Right renal pelvis (tissue), 4 donors: Measurements from ENCODE around the gene FMN2. TPM values are rescaled to one million over a fixed set of nuclear protein-coding genes. Genes with fewer than 3 reads are reported as not detected.
"Not testable (repeated sequence)": the region's sequence is repeated elsewhere in the genome, so short reads cannot be mapped to it uniquely, and the experiment has no call there.

ENCODE experiments used
- DNase-seq, 4 donors: peaks; one replicate each; pipeline ENCODE4 v3.0.0-alpha.2; 2013; ENCODE audit warnings: low read depth in 4 of 4, low spot score in 3 of 4, missing footprints in 1 of 4
- polyA plus RNA-seq, 4 donors: library from polyadenylated mRNA; unstranded; fragments of 120-200 nt; gene quantifications; one replicate each; pipeline ENCODE4 v1.2.1, GENCODE V29; 2013; ENCODE audit not compliant: insufficient read length in 4 of 4

Gene FMN2
- polyA plus RNA-seq, 4 donors: 5.3 to 9.3 (median 8.0) TPM

DNA sequence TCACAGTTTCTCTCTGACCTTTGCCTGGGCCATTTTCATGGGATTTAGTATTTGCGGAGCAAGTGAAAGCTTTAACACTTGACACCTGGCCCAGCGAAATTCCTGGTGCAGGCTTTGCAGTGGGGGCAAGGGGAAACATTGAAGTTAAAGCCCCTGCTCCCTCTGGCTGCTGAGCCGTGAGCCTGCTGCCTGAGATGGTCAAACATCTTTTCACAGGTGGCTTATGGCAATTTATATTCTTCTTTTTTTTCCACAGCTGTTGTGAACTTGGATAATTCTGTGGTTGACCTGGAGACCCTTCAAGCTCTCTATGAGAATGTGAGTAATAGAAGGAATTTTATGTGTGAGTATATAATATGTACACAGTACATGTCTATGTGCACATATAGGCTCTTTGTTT, 202.9 kb downstream of the FMN2 start:
- no peak for DNase-seq

GRCh38 chr1:240295811-240296210, 204.1 kb downstream of the FMN2 start:
- DNase-seq: no peak

GRCh38 chr1:240304466-240304865, 212.8 kb downstream of the FMN2 start:
- DNase-seq: no peak

- DNase-seq: no peak
Measured at GRCh38 chr1:240306673-240307072, 215.0 kb downstream of the FMN2 start.

DNA sequence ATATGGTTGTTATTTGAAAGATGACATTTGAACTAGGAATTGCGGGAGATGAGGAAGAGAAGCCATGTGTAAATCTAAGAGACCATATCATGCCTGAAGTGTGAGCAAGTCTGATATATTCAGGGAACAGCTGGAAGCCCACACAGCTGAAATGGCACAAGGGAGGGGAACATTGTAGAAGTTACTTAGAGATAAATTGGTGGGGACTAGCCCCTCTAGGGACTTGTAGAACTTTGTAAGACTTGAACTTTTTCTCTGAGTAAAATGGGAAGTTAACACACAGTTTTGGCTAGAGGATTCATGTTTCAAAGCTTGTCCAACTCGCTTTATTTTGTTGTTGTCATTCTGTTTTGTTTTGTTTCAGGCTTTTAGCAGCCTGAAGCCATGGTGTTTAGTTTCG, 216.4 kb downstream of the FMN2 start:
- DNase-seq: no peak

- DNase-seq: no peak
Measured at GRCh38 chr1:240309769-240310168, 218.1 kb downstream of the FMN2 start.

DNA sequence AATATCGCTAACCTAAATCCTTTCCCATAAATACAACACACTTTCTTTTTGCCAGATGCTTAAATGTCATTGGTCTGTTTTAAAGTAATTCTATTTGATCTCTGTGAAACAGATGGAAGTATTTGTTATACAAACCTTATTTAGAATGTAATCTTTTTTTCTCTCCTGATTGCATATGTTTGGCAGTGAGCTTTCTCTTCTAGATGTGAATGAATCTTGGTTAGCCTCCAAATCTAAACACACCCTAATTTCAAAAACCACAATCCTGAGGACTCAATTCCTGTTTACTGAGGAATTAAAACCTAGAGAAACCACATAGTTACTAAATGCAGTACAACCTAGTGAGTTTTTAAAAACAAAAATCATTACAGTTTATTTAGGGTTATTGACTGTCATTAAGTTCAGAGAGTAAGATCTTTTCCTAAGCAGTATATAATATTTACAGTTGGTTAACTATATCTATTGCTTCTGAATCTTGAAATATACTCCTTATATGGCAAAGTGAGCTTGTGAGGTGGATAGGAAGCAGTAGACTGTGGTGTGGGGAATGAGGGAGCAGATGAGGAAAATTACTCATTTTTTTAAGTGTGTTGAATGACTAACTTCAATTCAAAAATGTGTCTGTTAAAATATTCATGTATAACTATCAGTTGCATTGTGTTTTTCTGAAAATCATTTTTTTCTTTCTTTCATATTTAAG, 218.7 kb downstream of the FMN2 start:
- DNase-seq: no peak

- no peak for DNase-seq
Measured at GRCh38 chr1:240312872-240313271, 221.2 kb downstream of the FMN2 start.

GRCh38 chr1:240314845-240315801, 223.4 kb downstream of the FMN2 start:
- no peak for DNase-seq

GRCh38 chr1:240319998-240320397, 228.3 kb downstream of the FMN2 start:
- DNase-seq: no peak

DNA sequence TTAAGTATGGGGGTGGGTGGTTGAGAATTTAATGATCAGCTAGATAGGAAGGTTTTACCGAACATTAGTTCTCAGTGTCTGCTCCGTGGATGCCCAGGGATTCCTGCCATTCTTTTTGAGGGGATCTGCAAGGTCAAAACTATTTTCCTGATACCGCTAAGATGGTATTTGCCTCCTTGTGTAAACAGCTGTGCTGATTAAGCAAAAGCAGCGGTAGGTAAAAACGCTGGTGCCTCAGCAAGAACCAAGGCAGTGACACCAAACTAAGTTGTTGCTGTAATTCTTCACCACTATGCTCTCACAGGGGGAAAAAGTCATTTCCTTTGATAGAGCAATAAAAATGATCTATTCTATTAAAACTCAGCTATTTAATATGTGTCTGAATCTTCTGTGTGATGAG, 229.0 kb downstream of the FMN2 start:
- DNase-seq: no peak

- DNase-seq: no peak
Measured at GRCh38 chr1:240322943-240323342, 231.3 kb downstream of the FMN2 start.

DNA sequence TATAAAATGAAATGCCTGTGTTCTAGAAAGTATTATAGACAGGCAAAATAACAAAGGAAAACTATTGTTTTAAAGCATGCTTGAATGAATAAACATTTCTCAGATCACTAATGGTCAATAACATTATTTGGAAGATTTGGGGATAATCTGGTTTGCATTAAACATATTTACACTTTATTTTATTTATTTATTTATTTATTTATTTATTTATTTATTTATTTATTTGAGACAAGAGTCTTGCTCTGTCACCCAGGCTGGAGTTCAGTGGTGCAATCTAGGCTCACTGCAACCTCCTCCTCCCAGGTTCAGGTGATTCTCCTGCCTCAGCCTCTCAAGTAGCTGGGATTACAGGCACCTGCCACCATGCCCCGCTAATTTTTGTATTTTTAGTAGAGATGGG, 236.7 kb downstream of the FMN2 start:
- DNase-seq: not testable (repeated sequence)

DNA sequence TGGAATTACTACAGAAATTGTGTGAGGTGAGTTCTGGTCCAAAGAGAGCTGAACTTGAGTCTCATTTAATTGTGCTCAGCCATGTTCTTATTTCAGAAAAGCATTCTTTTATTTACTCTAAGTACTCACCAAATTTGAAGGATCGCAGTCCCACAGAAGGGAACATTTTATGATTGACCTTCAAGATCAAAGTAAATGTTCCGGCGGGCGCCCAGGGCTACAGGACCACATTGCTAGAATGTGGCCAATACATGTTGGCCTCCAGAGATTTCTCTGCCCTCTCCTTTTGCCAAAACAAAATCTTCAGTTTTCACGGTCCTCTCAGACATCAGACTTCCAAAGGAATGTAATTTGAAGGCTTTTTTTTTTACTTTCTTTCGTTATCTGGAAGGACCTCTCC, 237.8 kb downstream of the FMN2 start:
- no peak for DNase-seq

DNA sequence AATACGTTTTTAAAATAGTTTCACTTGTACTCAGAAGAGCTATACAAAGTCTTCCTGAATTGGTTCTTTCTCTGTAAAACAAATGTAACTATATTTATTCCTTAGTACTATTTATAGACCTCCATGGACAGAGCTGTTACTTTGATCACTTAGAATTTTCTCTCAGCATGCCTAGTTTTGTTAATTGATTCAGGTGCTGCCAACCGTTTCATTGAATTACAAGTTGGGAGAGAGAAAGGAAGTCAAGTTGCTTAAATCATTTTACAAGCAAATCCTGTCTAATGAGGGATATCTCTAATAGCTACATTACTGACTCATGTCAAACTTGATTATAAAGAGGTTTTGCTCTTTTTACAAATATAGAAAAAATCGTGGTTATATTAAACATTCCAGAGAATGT, 241.0 kb downstream of the FMN2 start:
- DNase-seq: no peak

DNA sequence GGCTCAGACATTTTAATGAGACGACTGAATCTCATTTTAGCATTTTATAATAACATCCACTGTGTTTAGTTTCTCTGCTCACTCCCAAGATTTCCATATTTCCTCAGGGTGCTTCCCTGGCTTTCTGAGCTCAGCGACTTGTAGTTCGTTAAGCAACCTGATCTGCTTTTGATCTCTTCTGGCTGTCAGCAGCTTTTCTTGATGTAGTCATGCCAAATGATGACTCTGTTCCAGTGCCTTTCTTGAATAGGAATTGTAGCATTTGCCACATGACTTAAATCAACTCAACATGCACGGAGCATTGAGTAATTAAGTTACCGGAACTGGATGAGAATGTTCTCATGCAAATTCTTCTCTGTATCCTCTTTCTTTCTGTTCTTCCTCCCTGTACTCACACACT, 246.1 kb downstream of the FMN2 start:
- no peak for DNase-seq

DNA sequence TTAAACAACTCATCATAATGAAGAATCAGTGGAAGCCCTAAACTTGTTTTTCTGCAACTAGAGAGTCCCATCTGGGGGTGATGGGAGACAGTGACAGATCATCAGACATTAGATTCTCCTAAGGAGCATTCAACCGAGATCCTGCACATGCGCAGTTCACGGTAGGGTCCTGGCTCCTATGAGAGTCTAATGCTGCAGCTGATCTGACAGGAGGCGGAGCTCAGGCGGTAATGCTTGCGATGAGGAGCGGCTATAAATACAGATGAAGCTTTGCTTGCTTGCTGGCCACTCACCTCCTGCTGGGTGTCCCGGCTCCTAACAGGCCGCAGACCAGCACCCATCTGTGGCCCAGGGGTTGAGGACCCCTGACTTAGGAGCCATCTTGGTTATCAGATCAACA, 247.2 kb downstream of the FMN2 start:
- no peak for DNase-seq

DNA sequence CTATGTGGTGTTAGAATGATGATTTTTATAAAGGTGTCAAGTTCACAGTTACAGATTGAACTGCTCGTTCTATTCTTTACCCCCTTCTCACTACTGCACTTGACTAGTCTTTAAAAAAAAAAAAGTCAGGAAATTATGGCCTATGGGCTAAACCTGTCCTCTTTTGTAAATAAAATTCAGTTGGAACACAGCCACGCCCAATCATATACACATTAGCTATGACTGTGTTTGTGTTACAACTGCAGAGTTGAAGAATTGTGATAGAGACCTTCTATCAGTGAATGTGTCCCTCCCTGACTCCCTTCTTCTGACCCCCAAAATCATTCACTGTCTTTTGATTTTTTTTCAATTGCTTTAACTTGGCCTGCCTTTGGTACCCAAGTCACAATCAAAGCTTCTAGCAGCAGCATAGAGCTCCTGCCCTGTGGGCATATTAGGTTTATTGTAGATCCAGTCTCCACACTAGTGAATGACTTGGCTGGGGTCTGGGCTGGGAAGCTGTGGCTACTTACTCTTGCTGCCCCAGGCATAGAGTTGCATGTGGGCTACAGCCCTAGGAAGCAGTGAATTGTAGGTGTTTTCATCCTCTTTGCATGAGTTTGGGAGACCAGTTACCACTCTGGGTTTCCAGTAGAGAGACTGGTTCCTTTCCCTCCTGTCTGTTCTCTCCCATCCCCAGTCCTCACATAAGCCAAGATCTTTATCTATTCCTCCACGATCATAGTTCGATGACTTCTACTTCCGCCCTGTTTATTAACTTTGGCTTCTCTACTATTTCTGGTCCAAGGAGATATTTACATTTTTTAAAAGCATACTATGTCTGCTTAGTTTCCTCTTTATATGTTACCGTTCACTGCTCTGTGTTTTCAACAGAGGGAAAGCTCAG, 249.9 kb downstream of the FMN2 start:
- DNase-seq: no peak

GRCh38 chr1:240342251-240342625, 250.6 kb downstream of the FMN2 start:
- no peak for DNase-seq

GRCh38 chr1:240343045-240343444, 251.4 kb downstream of the FMN2 start:
- DNase-seq: no peak

GRCh38 chr1:240343966-240344365, 252.3 kb downstream of the FMN2 start:
- DNase-seq: no peak
